OCI-LY7 (cell line): Measurements from ENCODE around the gene SLC50A1. TPM values are rescaled to one million over a fixed set of nuclear protein-coding genes. Genes with fewer than 3 reads are reported as not detected.

Experiments
- BruUV-seq: library from RNA; stranded (reverse); fragments of 400-500 nt; replicated peaks from 2 replicates; lab custom pipeline; 2021; lab: Mats Ljungman, UMichigan
- CTCF ChIA-PET: fragments of 300-600 bp; sonication (Branson Sonifier 250); formaldehyde crosslinking; loops from one replicate; lab custom pipeline; 2022; ENCODE audit warnings: antibody characterized with exemption; ENCODE audit not compliant: unreplicated experiment; lab: Charles Lee
- POLR2A ChIA-PET: fragments of 300-600 bp; sonication (Branson Sonifier 250); formaldehyde crosslinking; loops from one replicate; lab custom pipeline; 2022; ENCODE audit warnings: antibody characterized with exemption; lab: Charles Lee
- DNase-seq: peaks from one replicate; pipeline ENCODE4 v3.0.0-alpha.2; 2015; ENCODE audit warnings: low spot score
- H2AFZ ChIP-seq: fragments of 200-600 bp; sonication (generic), shearing (Covaris generic); 2 replicates; pipeline ENCODE4 v1.6.1; 2014; ENCODE audit warnings: mild to moderate bottlenecking, antibody characterized with exemption, low read length, moderate library complexity
- H3K27ac ChIP-seq: fragments of 200-600 bp; sonication (generic); 2 replicates; pipeline ENCODE4 v1.5.1; 2014; ENCODE audit warnings: mixed run types, low read depth, mild to moderate bottlenecking, moderate library complexity, low read length, inconsistent platforms; ENCODE audit not compliant: poor library complexity, severe bottlenecking
- H3K36me3 ChIP-seq: fragments of 200-600 bp; sonication (generic); 2 replicates; pipeline ENCODE4 v1.6.1; 2014; ENCODE audit warnings: mild to moderate bottlenecking, antibody characterized with exemption, low read length, moderate library complexity, mixed read lengths; ENCODE audit not compliant: insufficient read depth
- H3K4me1 ChIP-seq: fragments of 200-600 bp; sonication (generic); 2 replicates; pipeline ENCODE4 v1.5.1; 2014; ENCODE audit warnings: mild to moderate bottlenecking, low read length; ENCODE audit not compliant: insufficient read depth, poor library complexity, severe bottlenecking
- H3K4me2 ChIP-seq: fragments of 200-600 bp; sonication (generic); 2 replicates; pipeline ENCODE4 v1.6.1; 2014; ENCODE audit warnings: mild to moderate bottlenecking, low read length
- H3K4me3 ChIP-seq: fragments of 200-600 bp; sonication (generic); 2 replicates; pipeline ENCODE4 v1.5.1; 2014; ENCODE audit warnings: mild to moderate bottlenecking, low read depth, low read length; ENCODE audit not compliant: poor library complexity, severe bottlenecking
- H3K79me2 ChIP-seq: fragments of 200-600 bp; sonication (generic); 2 replicates; pipeline ENCODE4 v1.6.1; 2016; ENCODE audit warnings: low read depth, mild to moderate bottlenecking, low read length, moderate library complexity, mixed read lengths; ENCODE audit not compliant: insufficient read depth
- H3K9me2 ChIP-seq: fragments of 200-600 bp; sonication (generic); 2 replicates; pipeline ENCODE4 v1.6.1; 2016; ENCODE audit warnings: mild to moderate bottlenecking, low read length, mixed read lengths; ENCODE audit not compliant: insufficient read depth
- H3K9me3 ChIP-seq: fragments of 200-600 bp; sonication (generic); 2 replicates; pipeline ENCODE4 v1.6.1; 2014; ENCODE audit warnings: mild to moderate bottlenecking, mixed run types, low read length, mixed read lengths
- H4K20me1 ChIP-seq: fragments of 200-600 bp; sonication (generic); 2 replicates; pipeline ENCODE4 v1.6.1; 2014; ENCODE audit warnings: mild to moderate bottlenecking, antibody characterized with exemption, low read length, moderate library complexity, mixed read lengths; ENCODE audit not compliant: insufficient read depth
- EZH2phosphoT487 ChIP-seq: fragments of 200-600 bp; sonication (generic); IDR thresholded peaks from 2 replicates; pipeline ENCODE4 v1.6.1; 2018; ENCODE audit warnings: low read depth, borderline replicate concordance, mild to moderate bottlenecking, mixed run types, antibody characterized with exemption, low read length, moderate library complexity, mixed read lengths
- intact Hi-C: fragments of 100-400 bp; cut with micrococcal nuclease; formaldehyde crosslinking; loops from one replicate; pipeline ENCODE4 v1.10.0; 2022; ENCODE audit not compliant: unreplicated experiment
- total RNA-seq, 2 experiments: library from RNA; depleted of rRNA in 1 of 2; stranded (reverse); fragments of >200 nt in 1 of 2; shearing (Covaris generic) in 1 of 2; gene quantifications; 2 replicates each; pipeline ENCODE4 v1.2.3, GENCODE V29; 2014 to 2022
- TF ChIP-seq, protein P1 (sequence below): fragments of 200-600 bp; sonication (generic); conservative IDR thresholded peaks from 2 replicates; pipeline ENCODE4 v1.5.1; 2014; ENCODE audit warnings: mild to moderate bottlenecking, antibody characterized with exemption, low read length, moderate library complexity, mixed read lengths

Gene SLC50A1
- total RNA-seq, 2 experiments from 2014 or later, result 12.3 to 46.1 TPM

DNA sequence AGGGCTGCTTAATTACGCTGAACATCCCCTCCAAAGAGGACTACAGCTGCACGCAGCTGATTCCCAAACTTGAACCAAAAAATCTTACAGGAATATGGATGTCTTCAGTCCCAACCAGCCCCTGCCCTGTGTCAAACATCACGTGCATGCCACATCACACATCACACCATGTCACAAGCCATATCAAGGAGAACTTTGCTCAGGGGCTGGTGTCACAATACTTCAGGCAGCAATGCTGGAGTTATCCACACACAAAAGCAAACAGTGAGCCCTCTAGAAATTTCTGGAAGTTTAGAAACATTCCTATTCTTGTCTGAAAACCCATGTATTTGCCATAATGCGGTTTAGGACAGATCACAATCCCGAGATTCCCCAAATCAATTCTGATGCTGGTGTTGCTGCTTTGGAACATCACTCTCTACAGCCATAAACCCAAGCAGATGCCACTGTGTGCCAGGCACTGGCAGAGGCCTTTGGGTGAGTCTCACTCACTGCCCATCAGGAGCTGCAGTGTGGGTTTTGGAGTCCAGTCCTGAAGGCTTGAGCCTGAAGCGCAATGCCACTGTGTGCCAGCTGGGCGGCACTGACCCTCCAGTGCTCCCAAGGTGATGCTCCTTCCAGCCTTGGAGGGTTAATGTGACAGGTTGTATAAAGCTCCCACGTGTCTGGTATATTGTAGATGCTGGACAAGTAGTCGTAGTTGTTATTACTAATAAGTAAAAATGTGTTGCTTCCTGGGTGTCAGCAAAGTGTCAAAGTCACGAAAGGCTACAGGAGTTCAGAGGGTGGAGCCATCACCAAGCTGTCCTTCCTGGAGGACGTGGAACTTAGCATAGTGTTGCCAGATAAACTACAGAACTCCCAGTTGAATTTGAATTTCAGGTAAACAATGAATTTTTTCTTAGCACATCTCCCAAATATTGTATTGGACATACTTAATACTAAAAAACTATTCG, 28.1 kb upstream of the SLC50A1 start:
- no TSS peak for BruUV-seq

DNA sequence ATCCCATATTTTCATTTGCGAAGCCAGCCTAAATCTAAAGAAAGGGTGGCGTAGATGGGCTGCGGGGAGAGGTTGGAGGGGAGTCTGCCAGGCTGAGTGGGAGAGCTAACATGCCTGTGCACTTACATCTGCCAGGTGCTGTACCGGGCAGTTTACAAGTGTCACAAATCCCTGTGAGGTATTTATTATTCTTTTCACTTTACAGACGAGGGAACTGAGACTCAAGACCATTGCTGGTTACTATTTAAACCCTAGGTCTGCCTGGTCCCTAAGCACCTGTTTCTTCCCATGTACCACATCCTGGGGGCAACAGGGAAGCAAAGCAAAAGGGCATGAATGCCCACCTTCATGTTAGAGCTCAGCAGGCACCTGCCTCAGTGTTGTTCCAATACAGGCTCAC, 27.4 kb upstream of the SLC50A1 start:
- Histone ChIP-seq H3K4me3 (no peak overlapping the region), H3K27ac (no peak overlapping the region), H3K36me3 (no peaks in the 10 kb centered on the region), H3K9me3 (no peaks in the 10 kb centered on the region), H3K4me2 (no peak overlapping the region), H3K4me1 (peaks cover 11% of the 10 kb centered on the region), H4K20me1 (no peaks in the 10 kb centered on the region), H3K9me2 (no peaks in the 10 kb centered on the region), H3K79me2 (no peaks in the 10 kb centered on the region), H2AFZ (no peak overlapping the region)
- intact Hi-C loops, result no loop called here
- CTCF ChIA-PET, result no interaction called here
- DNase-seq, result no peak
- no TSS peak for BruUV-seq
- POLR2A ChIA-PET, result interaction anchor here (0.6 to 0.7 kb wide), 2 partner anchors 11 to 26 kb away, joined by 3 to 4 read pairs; no protein-coding TSS in a partner anchor
- no peak for TF ChIP-seq EZH2phosphoT487
- TF ChIP-seq, protein P1, sequence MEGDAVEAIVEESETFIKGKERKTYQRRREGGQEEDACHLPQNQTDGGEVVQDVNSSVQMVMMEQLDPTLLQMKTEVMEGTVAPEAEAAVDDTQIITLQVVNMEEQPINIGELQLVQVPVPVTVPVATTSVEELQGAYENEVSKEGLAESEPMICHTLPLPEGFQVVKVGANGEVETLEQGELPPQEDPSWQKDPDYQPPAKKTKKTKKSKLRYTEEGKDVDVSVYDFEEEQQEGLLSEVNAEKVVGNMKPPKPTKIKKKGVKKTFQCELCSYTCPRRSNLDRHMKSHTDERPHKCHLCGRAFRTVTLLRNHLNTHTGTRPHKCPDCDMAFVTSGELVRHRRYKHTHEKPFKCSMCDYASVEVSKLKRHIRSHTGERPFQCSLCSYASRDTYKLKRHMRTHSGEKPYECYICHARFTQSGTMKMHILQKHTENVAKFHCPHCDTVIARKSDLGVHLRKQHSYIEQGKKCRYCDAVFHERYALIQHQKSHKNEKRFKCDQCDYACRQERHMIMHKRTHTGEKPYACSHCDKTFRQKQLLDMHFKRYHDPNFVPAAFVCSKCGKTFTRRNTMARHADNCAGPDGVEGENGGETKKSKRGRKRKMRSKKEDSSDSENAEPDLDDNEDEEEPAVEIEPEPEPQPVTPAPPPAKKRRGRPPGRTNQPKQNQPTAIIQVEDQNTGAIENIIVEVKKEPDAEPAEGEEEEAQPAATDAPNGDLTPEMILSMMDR, result no peak

More for the DNA sequence above, 28.1 kb upstream of the SLC50A1 start:
- ChIA-PET CTCF (no interaction called here), POLR2A (no interaction called here)
- DNase-seq, result no peak
- Histone ChIP-seq H4K20me1 (no peaks in the 10 kb centered on the region), H3K9me3 (no peaks in the 10 kb centered on the region), H3K27ac (no peak overlapping the region), H3K36me3 (no peaks in the 10 kb centered on the region), H3K4me2 (no peak overlapping the region), H2AFZ (no peak overlapping the region), H3K9me2 (no peaks in the 10 kb centered on the region), H3K4me1 (peaks cover 11% of the 10 kb centered on the region), H3K79me2 (no peaks in the 10 kb centered on the region), H3K4me3 (no peak overlapping the region)
- TF ChIP-seq, protein P1, result no peak
- no peak for TF ChIP-seq EZH2phosphoT487
- intact Hi-C loops, result no loop called here

DNA sequence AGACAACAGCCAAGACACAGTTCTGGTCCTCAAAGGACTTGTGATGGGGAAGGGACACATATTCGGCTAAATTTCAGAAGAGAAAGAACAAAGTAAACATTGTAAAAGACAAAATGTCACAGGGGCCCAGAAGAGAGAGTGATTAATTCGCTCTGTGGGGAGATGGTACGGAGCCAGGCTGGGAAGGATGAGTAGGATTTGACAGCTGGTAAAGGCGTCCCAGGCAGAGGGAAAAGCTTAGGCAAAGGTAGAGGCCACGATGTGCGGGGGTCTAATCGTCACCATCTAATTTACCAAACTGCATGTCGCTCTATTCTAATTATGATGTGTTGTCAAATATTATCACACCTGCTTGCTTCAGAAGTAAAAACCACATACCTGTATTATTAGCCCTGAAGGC, 25.3 kb upstream of the SLC50A1 start:
- CTCF ChIA-PET, result no interaction called here

More for the DNA sequence above, 25.3 kb upstream of the SLC50A1 start:
- Histone ChIP-seq H4K20me1 (no peaks in the 10 kb centered on the region), H3K4me3 (no peak overlapping the region), H2AFZ (no peak overlapping the region), H3K79me2 (no peaks in the 10 kb centered on the region), H3K4me2 (no peak overlapping the region), H3K9me3 (no peaks in the 10 kb centered on the region), H3K27ac (no peak overlapping the region), H3K4me1 (peaks cover 11% of the 10 kb centered on the region), H3K9me2 (no peaks in the 10 kb centered on the region), H3K36me3 (no peaks in the 10 kb centered on the region)
- intact Hi-C loops, result no loop called here
- POLR2A ChIA-PET, result no interaction called here
- TF ChIP-seq, protein P1, result no peak
- no peak for TF ChIP-seq EZH2phosphoT487
- BruUV-seq, result no TSS peak
- no peak for DNase-seq
